Activated CD8-positive, alpha-beta memory T cell treated with anti-CD3 and anti-CD28 coated beads, Interleukin-2, amount 50 U/mL, for 24 hours (primary cell): ENCODE measurements around the gene ETV7.
"Not testable (repeated sequence)": the region's sequence is repeated elsewhere in the genome, so short reads cannot be mapped to it uniquely, and the experiment has no call there.

Experiments used
- DNase-seq: peaks from one replicate; pipeline ENCODE4 v3.0.0-alpha.2; 2020; ENCODE audit errors: extremely low read depth

The ETV7 gene

DNA sequence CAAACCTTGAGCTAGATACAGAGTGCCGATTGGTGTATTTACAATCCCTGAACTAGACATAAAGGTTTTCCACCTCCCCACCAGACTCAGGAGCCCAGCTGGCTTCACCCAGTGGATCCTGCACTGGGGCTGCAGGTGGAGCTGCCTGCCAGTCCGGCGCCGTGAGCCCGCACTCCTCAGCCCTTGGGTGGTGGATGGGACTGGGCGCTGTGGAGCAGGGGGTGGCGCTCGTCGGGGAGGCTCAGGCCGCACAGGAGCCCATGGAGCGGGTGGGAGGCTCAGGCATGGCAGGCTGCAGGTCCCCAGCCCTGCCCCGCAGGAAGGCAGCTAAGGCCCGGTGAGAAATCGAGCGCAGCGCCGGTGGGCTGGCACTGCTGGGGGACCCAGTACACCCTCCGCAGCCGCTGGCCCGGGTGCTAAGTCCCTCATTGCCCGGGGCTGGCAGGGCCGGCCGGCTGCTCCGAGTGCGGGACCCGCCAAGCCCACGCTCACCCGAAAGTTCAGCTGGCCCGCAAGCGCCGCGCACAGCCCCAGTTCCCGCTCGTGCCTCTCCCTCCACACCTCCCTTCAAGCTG lies 23.3 kb downstream of the ETV7 start:
- DNase-seq = not testable (repeated sequence)

DNA sequence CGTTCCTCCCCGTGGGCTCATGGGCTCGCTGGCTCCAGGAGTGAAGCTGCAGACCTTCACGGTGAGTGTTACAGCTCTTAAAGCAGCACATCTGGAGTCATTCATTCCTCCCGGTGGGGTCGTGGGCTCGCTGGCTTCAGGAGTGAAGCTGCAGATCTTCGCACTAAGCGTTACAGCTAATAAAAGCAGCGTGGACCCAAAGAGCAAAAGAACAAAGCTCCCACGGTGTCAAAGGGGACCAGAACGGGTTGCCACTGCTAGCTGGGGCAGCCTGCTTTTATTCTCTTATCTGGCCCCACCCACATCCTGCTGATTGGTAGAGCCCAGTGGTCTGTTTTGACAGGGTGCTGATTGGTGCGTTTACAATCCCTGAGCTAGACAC lies 24.1 kb downstream of the ETV7 start:
- not testable (repeated sequence) for DNase-seq

DNA sequence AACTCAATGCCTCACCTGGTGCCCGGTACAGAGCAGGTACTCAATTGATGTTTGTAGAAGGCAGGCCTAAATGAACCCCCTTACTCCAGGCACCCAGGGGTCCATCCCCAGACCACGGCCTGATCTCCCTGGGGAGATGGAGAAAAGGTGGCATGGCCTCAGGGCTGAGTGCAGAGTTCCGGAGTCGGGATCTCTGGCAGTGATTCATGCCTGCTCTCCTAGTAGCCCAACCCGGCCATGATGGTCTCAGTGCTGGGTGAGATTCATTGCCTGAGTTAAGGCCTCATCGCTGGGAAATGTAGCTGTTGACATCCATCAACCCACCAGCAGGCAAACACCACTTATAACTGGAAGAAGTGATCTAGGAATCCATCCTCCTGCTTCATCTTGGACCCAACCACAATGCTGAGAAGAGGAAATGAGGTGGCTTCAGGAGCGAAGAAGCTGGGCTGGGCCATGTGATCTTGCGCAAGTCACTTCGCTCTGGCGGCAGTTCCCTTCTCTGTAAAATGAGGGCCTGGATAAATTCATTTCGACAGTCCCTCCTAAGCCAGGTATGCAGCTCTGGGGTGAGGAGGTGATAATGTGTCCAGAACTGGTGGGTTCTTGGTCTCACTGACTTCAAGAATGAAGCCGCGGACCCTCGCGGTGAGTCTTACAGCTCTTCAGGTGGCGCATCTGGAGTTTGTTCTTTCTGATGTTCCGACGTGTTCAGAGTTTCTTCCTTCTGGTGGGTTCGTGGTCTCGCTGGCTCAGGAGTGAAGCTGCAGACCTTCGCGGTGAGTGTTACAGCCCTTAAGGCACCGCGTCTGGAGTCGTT lies 24.7 kb downstream of the ETV7 start:
- DNase-seq = no peak

DNA sequence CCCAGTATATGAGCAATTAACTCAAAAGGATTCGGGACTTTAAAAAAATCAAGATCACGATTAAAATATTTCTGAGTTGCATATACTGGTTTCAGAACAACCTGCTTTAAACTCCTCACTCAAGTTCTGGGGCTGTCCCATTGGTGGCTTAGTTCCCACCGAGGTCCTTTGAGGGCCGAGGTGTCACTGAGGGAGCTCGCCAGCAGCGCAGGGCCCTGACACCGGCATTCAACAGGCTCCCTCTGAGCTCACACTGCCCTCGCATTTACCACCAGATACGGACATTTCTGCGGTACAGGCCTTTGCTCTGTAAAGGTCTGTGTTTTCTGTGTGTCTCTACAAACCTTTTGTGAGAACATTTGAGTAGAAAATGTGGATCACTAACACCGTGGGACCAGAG lies 26.4 kb downstream of the ETV7 start:
- DNase-seq = no peak

DNA sequence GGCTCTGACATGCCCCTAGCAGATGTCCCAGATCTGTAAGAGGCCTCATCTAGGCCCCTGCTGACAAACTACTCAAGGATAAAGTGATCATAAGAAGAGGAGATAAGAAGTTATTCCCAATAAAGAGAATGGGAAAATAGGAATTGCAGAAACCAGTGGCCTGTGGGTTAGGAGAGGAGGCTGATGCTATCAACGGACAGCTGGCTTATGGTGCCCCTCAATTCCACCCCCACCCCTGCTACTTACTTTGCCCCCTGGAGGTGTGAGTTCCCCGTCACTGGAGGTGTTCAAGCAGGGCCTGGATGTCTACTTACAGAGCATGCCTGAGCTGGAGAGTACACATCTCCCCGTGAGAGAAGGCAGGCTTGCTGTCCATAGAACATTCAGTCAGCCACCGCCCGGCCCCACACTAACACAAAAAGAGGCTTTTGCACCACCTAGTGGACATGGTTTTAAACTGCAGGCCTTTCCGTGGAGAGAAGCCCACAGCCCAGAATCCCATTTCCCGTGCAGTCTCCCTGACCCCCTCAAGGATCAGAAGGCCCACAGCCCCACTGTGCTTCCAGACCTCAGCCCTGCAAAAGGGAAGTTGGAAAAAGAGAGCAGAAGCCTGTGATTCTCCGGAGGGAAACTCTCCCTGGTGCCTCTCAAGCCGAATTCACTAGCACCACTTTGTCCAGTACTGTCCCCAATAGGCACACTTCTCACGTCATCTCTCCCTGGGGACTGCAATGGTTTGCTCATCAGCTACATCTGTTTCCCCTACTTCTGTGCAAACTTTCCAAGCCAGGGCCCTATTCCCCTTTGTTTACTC lies 27.0 kb downstream of the ETV7 start:
- DNase-seq = peak; percentile 33

DNA sequence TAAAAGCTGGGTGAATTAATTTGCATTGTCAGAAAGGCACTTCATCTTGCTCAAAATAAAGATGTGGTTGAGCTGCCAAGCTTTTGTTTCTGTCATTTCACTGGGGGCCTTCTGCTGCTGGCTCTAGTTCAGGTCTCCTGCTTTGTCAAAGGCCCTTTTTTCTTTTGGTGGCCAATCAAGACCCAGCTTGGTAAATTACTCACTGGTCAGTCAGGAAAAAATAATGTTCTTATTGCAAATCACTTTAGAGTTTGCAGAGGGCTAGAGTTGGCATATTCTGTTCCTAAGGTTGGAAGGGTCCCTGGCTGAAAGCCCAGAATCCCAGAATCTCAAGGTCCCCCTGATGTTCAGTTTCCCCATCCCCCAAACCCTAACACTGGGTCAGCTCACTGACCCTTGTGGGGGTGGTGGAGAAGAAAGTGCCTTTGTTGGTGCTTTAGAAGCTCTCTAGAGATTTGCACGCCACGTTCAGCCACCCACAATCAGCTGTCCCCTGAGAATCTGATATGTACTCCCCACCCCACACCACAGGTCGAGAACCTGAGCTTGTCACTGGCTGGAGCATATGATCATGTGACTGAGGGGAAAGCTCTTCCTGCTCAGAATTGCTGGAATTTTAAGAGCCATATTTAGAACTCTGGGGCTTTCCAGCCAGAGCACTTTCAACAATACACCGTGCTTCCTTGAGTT lies 29.1 kb downstream of the ETV7 start:
- no peak for DNase-seq

DNA sequence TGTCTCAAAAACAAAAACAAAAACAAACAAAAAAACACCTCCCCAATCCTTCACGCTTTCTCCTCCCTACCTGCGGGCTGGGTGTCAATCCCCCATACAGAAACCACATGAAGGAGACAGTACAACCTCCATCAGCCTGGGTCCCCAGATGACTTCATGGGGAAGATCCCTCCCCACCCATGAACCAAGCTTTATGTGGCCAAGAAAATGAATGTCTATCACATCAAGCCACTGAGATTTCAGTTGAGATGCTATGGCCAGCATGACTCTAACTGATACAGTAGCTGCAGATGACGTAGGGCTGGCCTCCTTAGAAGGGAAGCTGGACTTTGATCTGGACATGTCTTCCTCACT lies 29.6 kb downstream of the ETV7 start:
- no peak for DNase-seq

DNA sequence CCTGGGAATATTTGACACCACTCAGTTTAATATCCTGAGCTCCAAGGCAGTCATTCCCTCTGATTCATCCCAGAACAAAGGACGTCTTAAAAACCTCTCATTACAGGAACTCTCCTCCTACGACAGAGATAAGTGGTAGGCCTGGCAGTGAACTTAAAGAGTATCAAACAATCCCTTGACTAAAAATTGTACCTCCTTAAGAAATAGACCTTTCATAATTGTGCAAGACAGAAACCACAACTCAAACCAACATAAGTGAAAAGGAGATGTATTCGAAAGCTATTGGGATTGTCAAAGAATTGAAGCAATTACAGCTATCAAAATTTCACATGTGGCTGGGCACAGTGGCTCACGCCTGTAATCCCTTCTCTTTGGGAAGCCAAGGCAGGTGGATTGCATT lies 31.6 kb downstream of the ETV7 start:
- DNase-seq = no peak

DNA sequence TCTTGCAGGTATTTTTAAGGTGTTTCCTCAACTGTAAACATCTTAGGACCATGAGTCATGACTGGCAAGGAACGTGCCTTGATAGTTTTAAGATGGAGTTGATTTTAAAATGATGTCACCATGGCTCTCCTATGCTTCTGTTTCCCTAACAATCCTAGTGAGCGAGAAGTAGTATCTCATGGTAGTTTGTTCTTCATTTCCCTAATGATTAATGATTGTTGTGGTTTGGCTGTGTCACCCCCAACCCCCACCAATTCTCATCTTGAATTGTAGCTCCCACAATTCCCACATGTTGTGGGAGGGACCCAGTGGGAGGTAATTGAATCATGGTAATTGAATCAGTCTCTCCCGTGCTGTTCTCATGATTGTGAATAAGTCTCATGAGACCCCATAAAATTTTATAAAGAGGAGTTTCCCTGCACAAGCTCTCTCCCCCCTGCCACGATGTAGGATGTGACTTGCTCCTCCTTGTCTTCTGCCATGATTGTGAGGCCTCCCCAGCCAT lies 34.0 kb downstream of the ETV7 start:
- DNase-seq = no peak

DNA sequence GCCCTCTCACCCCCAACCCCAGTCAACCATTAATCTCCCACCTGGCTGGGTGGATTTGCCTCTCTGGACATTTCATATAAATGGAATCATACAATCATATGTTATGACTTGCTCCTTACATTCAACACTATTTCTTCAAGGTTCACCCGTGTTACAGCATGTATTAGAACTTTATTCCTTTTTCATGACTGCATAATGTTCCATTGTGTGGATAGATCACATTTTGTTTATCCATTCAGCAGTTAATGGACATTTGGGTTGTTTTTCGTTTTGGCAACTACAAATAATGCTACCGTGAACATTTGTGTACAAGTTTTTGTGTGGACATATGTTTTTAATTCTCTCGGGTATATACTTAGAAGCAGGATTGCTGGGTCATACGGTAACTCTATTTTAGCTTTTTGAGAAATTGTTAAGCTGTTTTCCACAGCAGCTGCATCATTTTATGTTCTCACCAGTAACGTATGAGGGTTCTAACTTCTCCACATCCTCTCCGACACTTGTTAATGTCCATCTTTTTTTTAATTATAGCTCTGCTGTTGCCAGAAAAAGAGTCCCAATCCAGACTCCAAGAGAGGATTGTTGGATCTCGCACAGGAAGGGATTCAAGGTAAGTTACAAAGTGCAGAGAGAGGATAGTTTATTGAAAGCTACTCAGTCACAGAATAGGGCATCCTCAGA lies 34.9 kb downstream of the ETV7 start:
- no peak for DNase-seq

DNA sequence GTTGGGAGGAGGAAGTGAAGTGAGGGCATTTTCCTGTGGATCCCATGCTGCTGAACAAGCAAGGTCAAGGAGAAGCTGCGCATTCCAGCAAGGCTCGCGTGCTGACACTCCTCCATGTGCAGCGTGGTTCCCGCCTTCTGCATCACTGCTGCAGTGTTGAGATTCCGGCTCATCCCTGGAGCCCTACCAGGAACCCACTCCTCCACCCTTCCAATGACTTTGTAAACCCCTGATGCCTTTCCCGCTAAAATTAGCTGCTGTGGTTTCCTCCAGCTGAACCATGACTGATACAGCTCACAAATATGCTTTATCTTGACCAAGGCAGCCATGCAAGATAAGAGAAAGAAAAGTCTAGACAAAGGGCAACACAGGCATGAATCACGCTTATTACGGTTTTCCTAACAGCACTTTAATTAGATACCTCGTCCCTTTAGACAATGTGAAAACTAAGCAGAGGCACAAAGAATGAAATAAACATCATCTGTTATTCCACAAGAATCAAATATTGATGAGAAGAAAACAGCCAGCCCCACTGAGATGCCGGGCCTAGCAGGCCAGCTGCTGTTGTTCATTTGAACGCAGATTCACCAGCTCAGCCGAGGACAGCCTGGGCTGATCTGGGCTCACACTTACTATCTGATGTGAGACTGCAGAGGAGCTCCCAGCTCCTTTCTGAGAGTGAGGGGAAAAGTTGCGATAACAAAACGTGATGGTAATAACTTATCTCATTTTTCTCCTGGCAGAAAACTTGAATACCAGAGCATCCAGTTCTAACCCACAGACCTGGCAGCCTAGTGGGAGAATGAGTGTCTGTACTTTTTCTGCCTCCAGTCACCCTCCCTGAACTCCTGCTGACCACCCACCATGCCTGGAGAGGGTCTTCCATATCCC lies 36.5 kb downstream of the ETV7 start:
- no peak for DNase-seq

DNA sequence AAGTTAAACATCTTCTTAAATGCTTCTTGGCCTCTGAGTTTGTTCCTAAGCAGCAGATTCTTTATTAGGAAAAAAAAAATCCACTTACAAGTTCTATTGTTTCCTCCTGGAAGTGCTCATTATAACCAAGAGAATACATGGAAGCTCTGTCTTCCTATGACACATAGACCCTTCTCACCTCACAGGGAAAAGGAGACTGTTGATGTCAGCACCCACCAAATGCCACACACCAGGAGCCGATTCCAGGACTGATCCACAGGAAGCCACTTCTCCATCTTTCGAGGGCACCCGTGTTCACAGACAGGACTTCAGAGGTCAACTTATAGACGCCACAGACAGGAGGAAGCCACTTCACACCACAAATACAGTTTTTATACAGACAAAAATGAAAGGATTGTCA lies 37.4 kb downstream of the ETV7 start:
- DNase-seq = no peak

DNA sequence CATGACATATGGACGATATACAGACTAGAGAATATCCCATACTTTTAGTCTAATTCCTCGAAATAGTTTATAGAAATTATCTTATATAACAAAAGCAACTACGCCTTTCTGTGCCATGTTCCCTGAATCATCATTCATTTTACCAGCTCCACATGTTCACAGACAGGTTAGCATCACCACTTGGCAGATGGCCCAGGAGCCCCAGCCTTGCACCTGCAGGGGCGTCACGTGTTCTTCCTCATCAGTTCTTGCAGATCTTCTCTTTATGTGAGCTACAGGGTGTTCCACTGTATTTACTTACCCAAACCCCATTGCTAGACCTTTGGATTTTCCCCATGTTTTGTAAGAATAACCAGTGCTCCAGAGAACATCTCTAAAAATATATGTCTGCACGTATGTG lies 38.2 kb downstream of the ETV7 start:
- no peak for DNase-seq

DNA sequence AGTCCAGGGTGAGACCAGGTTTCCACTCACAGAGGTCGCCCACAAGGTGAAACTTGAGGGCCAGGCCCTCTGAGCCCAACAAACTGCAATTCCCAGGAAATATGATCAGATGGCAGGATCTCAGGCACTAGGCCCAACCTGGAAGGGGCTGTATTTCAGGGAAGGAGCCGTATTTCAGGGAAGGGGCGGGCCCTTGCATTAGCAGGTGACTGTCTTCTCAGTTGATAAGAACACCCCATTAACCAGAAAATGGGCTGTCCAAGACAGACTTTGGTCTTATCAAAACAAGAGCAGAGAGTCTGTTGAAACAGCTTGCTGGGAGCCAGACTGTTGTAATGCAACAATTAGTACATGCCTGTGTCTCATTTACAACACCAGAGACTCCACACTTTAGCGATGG lies 39.8 kb downstream of the ETV7 start:
- no peak for DNase-seq

DNA sequence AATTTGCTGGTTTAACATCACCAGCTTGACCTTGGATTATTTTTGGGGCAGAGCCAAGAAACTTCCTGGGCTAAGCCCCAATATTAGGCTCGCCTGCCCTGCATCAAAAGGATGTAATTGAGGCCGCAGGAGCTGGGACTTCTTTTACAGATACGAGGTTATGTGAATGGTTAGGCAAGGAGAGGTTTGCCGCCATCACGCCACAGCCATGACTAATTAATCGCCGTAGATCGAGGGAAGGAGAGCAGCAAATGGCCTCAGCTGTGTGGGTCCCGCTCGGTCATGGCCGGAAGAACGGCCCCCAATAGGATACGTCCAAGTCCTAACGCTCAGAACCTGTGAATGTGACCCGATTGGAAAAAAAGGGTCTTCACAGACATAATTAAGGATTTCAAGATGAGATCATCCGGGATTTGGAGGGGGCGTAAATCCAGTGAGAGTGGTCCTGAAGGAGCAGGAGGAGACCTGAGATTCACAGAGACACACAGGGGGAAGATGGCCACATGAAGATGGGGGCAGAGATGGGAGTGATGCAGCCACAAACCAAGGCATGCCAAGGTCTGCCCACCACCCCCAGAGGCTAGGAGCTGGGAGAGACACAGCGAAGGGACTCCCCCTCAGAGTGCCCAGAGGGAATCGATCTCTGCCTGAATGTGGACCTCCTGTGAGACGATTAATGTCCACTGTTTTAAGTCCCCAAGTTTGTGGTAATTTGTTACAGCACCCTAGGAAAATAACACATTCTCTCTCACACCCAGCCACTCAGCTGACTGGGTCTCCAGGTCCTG lies 40.8 kb downstream of the ETV7 start:
- DNase-seq = no peak

DNA sequence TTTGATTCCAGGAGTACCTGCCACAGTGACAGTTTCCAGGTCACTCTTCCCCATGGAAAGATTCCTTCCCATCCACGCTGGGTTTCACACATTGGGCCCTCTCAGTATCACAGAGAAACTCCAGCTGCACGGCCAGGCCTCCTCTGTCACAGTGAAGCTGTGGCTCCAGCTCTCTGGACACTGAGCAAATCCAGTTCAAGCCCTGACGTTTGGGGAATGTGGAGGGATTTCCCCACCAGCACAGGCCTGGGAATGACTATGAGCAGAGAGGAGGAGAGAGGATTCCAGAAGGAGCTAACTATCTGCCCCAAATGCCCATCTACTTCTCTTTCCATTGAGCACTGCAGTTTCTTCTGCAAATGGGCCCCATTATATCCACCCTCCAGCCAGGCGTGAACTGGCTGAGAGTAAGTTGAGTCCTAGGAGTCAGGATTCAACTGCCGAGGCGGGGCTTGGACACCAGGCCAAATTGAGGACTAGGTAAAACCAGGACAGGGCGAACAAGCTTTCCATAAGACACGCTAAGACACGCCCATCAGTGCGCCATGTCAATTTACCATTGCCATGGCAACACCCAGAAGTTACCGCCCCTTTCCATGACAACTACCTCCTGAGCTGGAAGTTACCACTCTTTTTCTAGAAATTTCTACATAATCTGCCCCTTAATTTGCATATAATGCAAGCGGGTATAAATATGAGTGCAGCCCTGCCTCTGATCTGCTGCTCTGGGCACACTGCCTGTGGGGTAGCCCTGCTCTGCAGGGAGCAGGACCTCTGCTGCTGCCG lies 41.6 kb downstream of the ETV7 start:
- DNase-seq = no peak

DNA sequence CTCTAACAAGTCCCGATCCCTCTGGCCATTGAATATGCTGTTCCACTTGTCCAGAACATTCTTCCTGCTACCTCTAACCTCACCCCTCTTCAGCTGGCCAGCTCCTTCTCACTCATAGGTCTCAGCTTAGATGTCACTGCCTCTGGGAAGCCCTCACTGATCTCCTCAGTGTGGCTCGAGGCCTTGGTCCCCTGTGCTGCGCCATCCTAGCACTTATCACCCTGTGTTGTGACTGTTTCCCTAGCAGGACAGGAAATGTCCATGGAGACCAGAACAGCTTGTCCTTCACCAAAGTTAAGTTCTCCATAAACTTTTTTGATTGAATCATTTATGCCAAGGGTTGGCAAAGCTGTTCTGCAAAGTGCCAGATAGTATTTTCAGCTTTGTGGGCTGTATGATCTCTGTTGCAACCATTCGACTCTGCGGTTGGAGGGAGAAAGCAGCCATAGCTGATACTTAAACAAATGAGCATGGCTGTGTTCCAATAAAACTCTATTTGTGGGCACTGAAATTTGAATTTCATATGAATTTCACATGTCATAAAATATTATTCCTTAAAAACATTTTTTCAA lies 44.3 kb downstream of the ETV7 start:
- no peak for DNase-seq

DNA sequence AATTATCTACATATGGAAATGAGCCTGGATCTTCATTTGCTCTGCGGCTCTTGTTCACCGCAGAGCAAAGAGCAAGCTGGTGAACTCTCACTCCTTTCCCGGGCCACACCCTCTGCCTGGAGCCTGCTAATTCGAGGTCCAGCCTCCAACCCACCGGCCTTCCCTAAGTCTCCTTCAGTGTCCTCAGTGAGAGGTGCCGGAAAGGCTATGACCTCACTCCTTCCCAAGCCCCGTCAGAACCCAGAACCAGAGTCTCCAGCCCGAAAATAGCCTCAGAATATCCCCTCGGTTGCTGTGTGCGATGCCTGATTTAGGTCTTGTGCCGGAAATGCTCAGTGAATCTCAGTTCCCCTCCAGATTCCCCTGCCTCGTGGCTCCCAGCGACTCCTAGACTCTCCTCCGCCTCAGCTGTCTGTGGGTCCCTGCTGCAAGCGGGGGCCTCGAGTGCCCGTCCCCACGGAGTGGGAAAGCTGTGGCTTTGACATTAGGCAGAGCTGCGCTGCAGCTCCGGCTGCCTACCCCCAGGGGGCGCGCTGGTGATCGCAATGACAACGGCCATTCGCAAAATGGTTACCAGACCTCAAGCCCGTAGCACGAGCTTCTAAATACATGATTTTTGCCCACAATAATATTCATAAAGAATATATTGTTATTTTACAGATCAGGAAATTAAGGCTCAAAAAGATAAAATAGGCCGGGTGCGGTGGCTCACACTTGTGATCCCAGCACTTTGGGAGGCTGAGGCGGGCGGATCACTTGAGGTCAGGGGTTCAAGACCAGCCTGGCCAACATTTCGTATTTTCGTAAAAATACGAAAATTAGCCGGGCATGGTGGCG lies 46.6 kb downstream of the ETV7 start:
- DNase-seq = peak; percentile 28
